K562 treated with DMSO at 1 percent for 12 hours (cell line): ENCODE data around the gene GUCY1A2. TPM values are rescaled to one million over a fixed set of nuclear protein-coding genes. Genes with fewer than 3 reads are reported as not detected.

Experiments used
- total RNA-seq: library from RNA; unstranded; fragments of 300-600 nt; gene quantifications from 2 replicates; pipeline ENCODE4 v1.2.3, GENCODE V29; 2022; ENCODE audit not compliant: insufficient read depth

GUCY1A2 gene
- total RNA-seq: 0.12 TPM in 1 of 2 replicates, not detected in the other

GRCh38 chr11:107018219-107018901 lies at the start of gene GUCY1A2:
Gene GUCY1A2, minus strand, starts transcription at chr11:107018476. Its CDS starts 421 bp downstream, at chr11:107018055.

